Transverse colon (tissue), 4 donors: Measurements from ENCODE around the gene RALGPS1. TPM values are rescaled to one million over a fixed set of nuclear protein-coding genes. Genes with fewer than 3 reads are reported as not detected.

Experiments used
- DNase-seq: peaks from one replicate; pipeline ENCODE4 v3.0.0-alpha.2; 2019
- H3K27ac ChIP-seq, 4 donors: fragments of 200-600 bp; sonication (generic); 2 replicates each; pipeline ENCODE4 v1.5.1; 2016 to 2018; ENCODE audit warnings: inconsistent platforms in 4 of 4
- H3K27me3 ChIP-seq: fragments of 200-600 bp; sonication (generic); 2 replicates; pipeline ENCODE4 v1.5.1; 2017; ENCODE audit warnings: inconsistent platforms
- H3K36me3 ChIP-seq, 4 donors: fragments of 200-600 bp; sonication (generic); 2 replicates each; pipeline ENCODE4 v1.5.1; 2017 to 2019; ENCODE audit warnings: inconsistent platforms in 4 of 4
- H3K4me1 ChIP-seq, 4 donors: fragments of 200-600 bp; sonication (generic); 2 replicates each; pipeline ENCODE4 v1.5.1; 2017 to 2020; ENCODE audit warnings: inconsistent platforms in 4 of 4
- H3K4me3 ChIP-seq, 4 donors: fragments of 200-600 bp; sonication (generic); 1 replicate in 1 of 4; 2 replicates in 3 of 4; pipeline versions ENCODE4 v1.5.1 to v1.6.1; 2017 to 2019; ENCODE audit warnings: inconsistent platforms in 4 of 4
- H3K9me3 ChIP-seq, 2 donors: fragments of 200-600 bp; sonication (generic); 2 replicates each; pipeline ENCODE4 v1.5.1; 2017 to 2019; ENCODE audit warnings: inconsistent platforms in 2 of 2
- CTCF ChIP-seq, 5 experiments: fragments of 200-600 bp in 3 of 5; fragments of 450-650 bp in 2 of 5; sonication (generic) in 3 of 5; IDR thresholded peaks; 1 replicate in 2 of 5; 2 replicates in 3 of 5; pipeline ENCODE4 v1.5.1; 2016 to 2017; ENCODE audit warnings: antibody characterized with exemption in 5 of 5, inconsistent platforms in 3 of 5, mild to moderate bottlenecking in 2 of 5, moderate library complexity in 1 of 5
- EP300 ChIP-seq: sonication (generic); formaldehyde crosslinking; IDR thresholded peaks from one replicate; pipeline ENCODE4 v1.6.1; 2017; ENCODE audit warnings: antibody characterized with exemption, low read depth
- POLR2A ChIP-seq: fragments of 450-650 bp; IDR thresholded peaks from one replicate; pipeline ENCODE4 v1.6.1; 2016; ENCODE audit warnings: antibody characterized with exemption, mild to moderate bottlenecking, moderate library complexity
- POLR2AphosphoS5 ChIP-seq, 3 donors: sonication (generic); formaldehyde crosslinking; IDR thresholded peaks; one replicate each; pipeline ENCODE4 v1.6.1; 2016; ENCODE audit warnings: antibody characterized with exemption in 3 of 3
- WGBS, 2 donors: methylation state at CpG; one replicate each; pipeline ENCODE4 v1.1.5; 2018; ENCODE audit warnings: low coverage in 1 of 2; 5-methylcytosine and 5-hydroxymethylcytosine counted together
- in situ Hi-C, 4 donors: fragments of 200-750 bp; cut with MboI; loops; one replicate each; pipeline versions ENCODE4 v1.15.0 to v1.15.1; 2017; ENCODE audit warnings: low sequenced_read_pairs in 3 of 4, low pct_ligation_motif_present in 1 of 4, low pct_unique_long_range_greater_than_20kb in 1 of 4
- intact Hi-C: fragments of 100-400 bp; cut with DNase I; formaldehyde crosslinking; loops from one replicate; pipeline ENCODE4 v1.15.1; 2023; ENCODE audit warnings: low total_unique reads
- total RNA-seq, 4 donors: library from RNA; depleted of rRNA; stranded (reverse); fragments of >200 nt; gene quantifications; one replicate each; pipeline ENCODE4 v1.1.0, GENCODE V29; 2016

Gene RALGPS1
- total RNA-seq: 100 to 1,000 TPM in 2 of 4 donors, 10 to 100 TPM in 2; 46.0 to 119 (median 87.6) TPM

GRCh38 chr9:126914458-126915280 is at the start of gene RALGPS1:
RALGPS1 (plus strand) TSS chr9:126914782; CDS start chr9:126962290, 47,508 bp downstream.
- Histone ChIP-seq H3K27ac (peak within 1 kb of the TSS; percentile 89 to 94 (median 90)), H3K4me3 (peak within 1 kb of the TSS; percentile 46 to 88 (median 64)), H3K36me3 (no peaks in the 10 kb centered on the region), H3K27me3 (peaks cover 4% of the 10 kb centered on the region), H3K9me3 (no peaks in the 10 kb centered on the region), H3K4me1 (peaks cover 0 to 16% (median 8%) of the 10 kb centered on the region in 4 donors)
- 0% methylated on average over 39 of the region's 105 CpGs; no CpG with 5 or more reads in 1 of the 2 donors for WGBS, 2 donors
- intact Hi-C loops (no loop called here), in situ Hi-C loops (no loop called here)
- DNase-seq: peak; percentile 96
- TF ChIP-seq POLR2AphosphoS5 (IDR thresholded peaks at IDR 0.05): peak; percentile 28 to 63 (median 56)
- no peak for TF ChIP-seq EP300
- TF ChIP-seq POLR2A: peak; percentile 31
- no peak for TF ChIP-seq CTCF (IDR thresholded peaks at IDR 0.05)

GRCh38 chr9:126869368-126869767 is 45.2 kb upstream of the RALGPS1 start:
- Histone ChIP-seq H3K4me1 (no peaks in the 10 kb centered on the region), H3K9me3 (no peaks in the 10 kb centered on the region), H3K4me3 (no peak overlapping the region), H3K27ac (no peak overlapping the region), H3K27me3 (no peaks in the 10 kb centered on the region), H3K36me3 (no peaks in the 10 kb centered on the region)
- WGBS, 2 donors: 80 to 85% methylated on average over 3 to 7 of the region's 7 CpGs
- intact Hi-C loops: no loop called here
- TF ChIP-seq EP300: no peak
- TF ChIP-seq CTCF (IDR thresholded peaks at IDR 0.05): no peak
- TF ChIP-seq POLR2AphosphoS5 (IDR thresholded peaks at IDR 0.05): no peak
- TF ChIP-seq POLR2A: no peak
- DNase-seq: no peak
- in situ Hi-C loops: no loop called here

DNA sequence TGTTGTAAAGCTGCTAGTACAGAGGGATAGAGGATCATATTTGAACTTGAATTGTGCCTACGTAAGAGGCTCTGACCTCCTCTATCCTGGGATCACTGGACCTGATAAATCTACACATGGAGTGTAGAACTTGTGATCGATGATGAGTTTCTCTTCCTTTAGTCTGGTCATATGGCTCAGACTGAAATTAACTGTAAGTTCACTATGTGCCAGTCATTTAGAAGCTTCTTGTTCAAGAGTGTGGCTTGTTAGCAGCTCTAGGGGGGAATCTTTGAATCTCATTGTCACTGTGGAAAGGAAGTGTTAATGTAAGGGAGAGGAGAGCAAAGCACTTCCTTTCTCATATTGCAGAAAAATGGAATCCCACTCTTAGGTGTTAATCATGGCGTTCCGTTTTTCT is 42.1 kb upstream of the RALGPS1 start:
- Histone ChIP-seq H3K4me3 (no peak overlapping the region), H3K36me3 (no peaks in the 10 kb centered on the region), H3K27me3 (no peaks in the 10 kb centered on the region), H3K9me3 (no peaks in the 10 kb centered on the region), H3K27ac (no peak overlapping the region), H3K4me1 (no peaks in the 10 kb centered on the region)
- TF ChIP-seq CTCF (IDR thresholded peaks at IDR 0.05): no peak
- TF ChIP-seq EP300: no peak
- no peak for TF ChIP-seq POLR2AphosphoS5 (IDR thresholded peaks at IDR 0.05)
- TF ChIP-seq POLR2A: no peak
- WGBS, 2 donors: 80 to 82% methylated on average over 3 to 4 of the region's 4 CpGs
- in situ Hi-C loops (no loop called here), intact Hi-C loops (no loop called here)
- no peak for DNase-seq

DNA sequence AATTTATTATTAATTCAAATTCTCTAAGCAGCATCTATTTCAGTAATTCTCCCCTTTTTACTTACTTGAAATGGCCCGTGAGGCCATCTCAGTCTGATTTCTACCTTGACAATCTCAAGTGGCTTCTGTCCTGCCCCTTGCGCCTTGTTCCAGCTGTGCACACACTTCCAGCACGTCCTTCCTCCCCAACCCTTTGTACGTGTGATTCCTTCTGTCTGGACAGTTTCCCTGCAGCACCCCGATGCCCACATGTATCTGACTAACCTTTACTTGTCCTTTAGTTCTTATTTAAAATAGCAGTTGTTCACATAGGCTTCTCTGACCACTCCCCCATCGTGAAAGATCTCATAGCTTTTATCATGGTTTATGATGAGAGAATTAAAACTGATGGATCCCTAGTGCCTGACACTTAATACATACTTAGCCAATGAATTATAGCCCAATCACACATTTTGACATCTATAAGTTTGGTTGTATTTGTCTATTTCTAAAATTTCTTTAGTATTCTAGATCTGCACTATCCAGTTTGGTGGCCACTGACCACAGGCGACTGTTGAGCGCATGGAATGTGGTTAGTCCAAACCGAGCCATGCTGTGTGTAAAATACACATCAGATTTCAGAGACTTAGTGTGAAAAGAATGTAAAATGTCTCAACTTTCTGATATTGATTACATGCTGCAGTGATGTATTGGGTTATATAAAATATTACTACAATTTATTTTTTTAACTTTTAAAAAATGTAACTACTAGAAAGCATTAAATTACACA is 39.9 kb upstream of the RALGPS1 start:
- DNase-seq: no peak
- H3K4me3 ChIP-seq: no peak overlapping the region
- no peaks in the 10 kb centered on the region for H3K4me1 ChIP-seq
- TF ChIP-seq EP300 (no peak), CTCF (IDR thresholded peaks at IDR 0.05) (no peak), POLR2AphosphoS5 (IDR thresholded peaks at IDR 0.05) (no peak), POLR2A (no peak)
- in situ Hi-C loops (no loop called here), intact Hi-C loops (no loop called here)
- no peaks in the 10 kb centered on the region for H3K27me3 ChIP-seq
- WGBS, 2 donors: 79 to 86% methylated on average over 9 of the region's 9 CpGs
- peaks cover 0 to 4% (median 0%) of the 10 kb centered on the region in 4 donors for H3K36me3 ChIP-seq
- no peak overlapping the region for H3K27ac ChIP-seq
- no peaks in the 10 kb centered on the region for H3K9me3 ChIP-seq
